ENCODE data around the gene IQCK. TPM values are rescaled to one million over a fixed set of nuclear protein-coding genes. Genes with fewer than 3 reads are reported as not detected.
A peak's percentile ranks its signal among the peaks of the same experiment; 100 is the strongest.

The IQCK gene
- total and polyA plus RNA-seq, 2 experiments from 2014 or later = 13.2 to 13.9 TPM

- DNase-seq (ENCODE audit: low read depth in 1 of 2, low spot score in 1 of 2) = peak; percentile 68 to 72
- H3K4me1 ChIP-seq (ENCODE audit: low read depth) = no peaks in the 10 kb centered on the region
Measured at GRCh38 chr16:19898924-19899604, 181.0 kb downstream of the IQCK start.

GRCh38 chr16:19899605-19899955 is 181.5 kb downstream of the IQCK start:
- DNase-seq (ENCODE audit: low read depth in 1 of 2, low spot score in 1 of 2) = no peak

More at GRCh38 chr16:19898924-19899604, 181.0 kb downstream of the IQCK start:
- H3K4me3 ChIP-seq = no peak overlapping the region
- no peaks in the 10 kb centered on the region for H3K27me3 ChIP-seq
- H3K27ac ChIP-seq = no peak overlapping the region
- no peaks in the 10 kb centered on the region for H3K9me3 ChIP-seq (ENCODE audit: low read depth)
- TF ChIP-seq CTCF (IDR thresholded peaks at IDR 0.05; ENCODE audit: low read depth, low read length) = peak; percentile 84
- H3K36me3 ChIP-seq = no peaks in the 10 kb centered on the region

GRCh38 chr16:19901164-19901563 is 183.1 kb downstream of the IQCK start:
- Histone ChIP-seq H3K27me3 (no peaks in the 10 kb centered on the region), H3K27ac (no peak overlapping the region), H3K4me3 (no peak overlapping the region), H3K9me3 (ENCODE audit: low read depth) (no peaks in the 10 kb centered on the region), H3K36me3 (no peaks in the 10 kb centered on the region), H3K4me1 (ENCODE audit: low read depth) (no peaks in the 10 kb centered on the region)
- no peak for TF ChIP-seq CTCF (IDR thresholded peaks at IDR 0.05; ENCODE audit: low read depth, low read length)
- no peak for DNase-seq (ENCODE audit: low read depth in 1 of 2, low spot score in 1 of 2)

More at GRCh38 chr16:19899605-19899955, 181.5 kb downstream of the IQCK start:
- no peak for TF ChIP-seq CTCF (IDR thresholded peaks at IDR 0.05; ENCODE audit: low read depth, low read length)
- Histone ChIP-seq H3K27me3 (no peaks in the 10 kb centered on the region), H3K27ac (no peak overlapping the region), H3K4me3 (no peak overlapping the region), H3K36me3 (no peaks in the 10 kb centered on the region), H3K4me1 (ENCODE audit: low read depth) (no peaks in the 10 kb centered on the region), H3K9me3 (ENCODE audit: low read depth) (no peaks in the 10 kb centered on the region)

GRCh38 chr16:19907161-19907992 is 189.3 kb downstream of the IQCK start:
- peak; percentile 99 for TF ChIP-seq CTCF (IDR thresholded peaks at IDR 0.05; ENCODE audit: low read depth, low read length)
- Histone ChIP-seq H3K9me3 (ENCODE audit: low read depth) (no peaks in the 10 kb centered on the region), H3K36me3 (no peaks in the 10 kb centered on the region), H3K4me3 (no peak overlapping the region), H3K27me3 (no peaks in the 10 kb centered on the region), H3K4me1 (ENCODE audit: low read depth) (no peaks in the 10 kb centered on the region), H3K27ac (no peak overlapping the region)
- DNase-seq (ENCODE audit: low read depth in 1 of 2, low spot score in 1 of 2) = peak; percentile 82 to 85

Other genes with a start within 250 kb of the IQCK start
- gene GDE1, start 196.2 kb upstream of the IQCK start, total RNA-seq = 52.7 and 82.3 TPM in 2 replicates
- 67.5 and 84.6 TPM in 2 replicates for gene GDE1, start 196.2 kb upstream of the IQCK start, polyA plus RNA-seq
- gene CCP110, start 194.3 kb upstream of the IQCK start, total RNA-seq = 6.4 and 11.7 TPM in 2 replicates
- 8.6 and 11.9 TPM in 2 replicates for gene CCP110, start 194.3 kb upstream of the IQCK start, polyA plus RNA-seq
- gene VPS35L, start 162.6 kb upstream of the IQCK start, total RNA-seq = 31.5 and 32.5 TPM in 2 replicates
- 61.6 and 63.0 TPM in 2 replicates for gene VPS35L, start 162.6 kb upstream of the IQCK start, polyA plus RNA-seq
- 11.1 and 22.9 TPM in 2 replicates for gene KNOP1, start within 50 bp of the IQCK start, total RNA-seq
- gene KNOP1, start within 50 bp of the IQCK start, polyA plus RNA-seq = 19.6 and 38.5 TPM in 2 replicates
- gene GPRC5B, start 166.6 kb downstream of the IQCK start, total RNA-seq = 15.5 and 17.5 TPM in 2 replicates
- 14.7 and 21.9 TPM in 2 replicates for gene GPRC5B, start 166.6 kb downstream of the IQCK start, polyA plus RNA-seq